Inflammatory macrophage (primary cell): ENCODE results near the gene PRSS50.
"Not testable (repeated sequence)": the region's sequence is repeated elsewhere in the genome, so short reads cannot be mapped to it uniquely, and the experiment has no call there.

Experiments used
- DNase-seq, 2 donors: peaks; one replicate each; pipeline ENCODE4 v3.0.0-alpha.2; 2020 to 2022
- total RNA-seq, 18 experiments: gene quantifications; one replicate each; lab custom pipeline; 2026; ENCODE audit warnings: mixed read lengths in 6 of 18, inconsistent platforms in 2 of 18; lab: John Stamatoyannopoulos, UW

The PRSS50 gene, protein sequence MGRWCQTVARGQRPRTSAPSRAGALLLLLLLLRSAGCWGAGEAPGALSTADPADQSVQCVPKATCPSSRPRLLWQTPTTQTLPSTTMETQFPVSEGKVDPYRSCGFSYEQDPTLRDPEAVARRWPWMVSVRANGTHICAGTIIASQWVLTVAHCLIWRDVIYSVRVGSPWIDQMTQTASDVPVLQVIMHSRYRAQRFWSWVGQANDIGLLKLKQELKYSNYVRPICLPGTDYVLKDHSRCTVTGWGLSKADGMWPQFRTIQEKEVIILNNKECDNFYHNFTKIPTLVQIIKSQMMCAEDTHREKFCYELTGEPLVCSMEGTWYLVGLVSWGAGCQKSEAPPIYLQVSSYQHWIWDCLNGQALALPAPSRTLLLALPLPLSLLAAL
- 0 to 0.05 (median 0) reads per million in 18 experiments for total RNA-seq

DNA sequence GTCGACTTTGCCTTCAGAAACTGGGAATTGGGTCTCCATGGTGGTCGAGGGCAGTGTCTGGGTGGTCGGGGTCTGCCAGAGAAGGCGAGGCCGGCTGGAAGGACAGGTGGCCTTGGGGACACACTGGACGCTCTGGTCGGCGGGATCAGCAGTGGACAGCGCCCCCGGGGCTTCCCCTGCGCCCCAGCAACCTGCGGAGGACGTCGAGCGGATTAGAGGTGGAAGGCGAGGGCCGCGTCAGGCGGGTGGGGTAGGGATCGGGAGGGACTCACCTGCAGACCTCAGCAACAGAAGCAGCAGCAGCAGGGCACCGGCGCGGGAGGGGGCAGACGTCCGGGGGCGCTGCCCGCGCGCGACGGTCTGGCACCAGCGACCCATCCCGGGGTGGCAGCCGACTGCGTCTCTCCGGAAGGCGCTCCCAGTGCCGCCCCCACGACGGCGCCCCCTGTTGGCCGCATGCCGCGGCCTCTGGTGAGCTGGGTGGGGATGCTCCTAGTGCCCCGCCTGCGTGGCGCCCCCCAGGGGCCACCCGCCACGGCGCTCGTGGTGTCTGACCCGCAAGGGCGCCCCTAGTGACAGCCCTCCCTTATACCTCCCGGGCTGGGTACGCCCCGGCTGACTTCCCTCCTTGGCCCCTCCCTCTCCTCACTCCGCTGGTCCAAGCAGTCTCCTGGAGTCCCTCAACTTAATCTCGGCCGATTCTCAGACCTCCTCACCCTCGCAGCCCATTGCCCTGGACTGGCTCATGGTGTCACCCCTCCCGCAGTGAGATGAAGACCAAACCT, at the start of gene PRSS50:
PRSS50 (minus strand) TSS at position 423 of the 785 bp plus-strand sequence; CDS start at position 378, 45 bp downstream.
- no peak for DNase-seq

GRCh38 chr3:46764206-46764605, 46.5 kb upstream of the PRSS50 start:
- DNase-seq, result no peak

- DNase-seq, result no peak
Observed at GRCh38 chr3:46763178-46763577, 45.5 kb upstream of the PRSS50 start.

- no peak for DNase-seq
Observed at GRCh38 chr3:46759239-46760167, 41.8 kb upstream of the PRSS50 start.

DNA sequence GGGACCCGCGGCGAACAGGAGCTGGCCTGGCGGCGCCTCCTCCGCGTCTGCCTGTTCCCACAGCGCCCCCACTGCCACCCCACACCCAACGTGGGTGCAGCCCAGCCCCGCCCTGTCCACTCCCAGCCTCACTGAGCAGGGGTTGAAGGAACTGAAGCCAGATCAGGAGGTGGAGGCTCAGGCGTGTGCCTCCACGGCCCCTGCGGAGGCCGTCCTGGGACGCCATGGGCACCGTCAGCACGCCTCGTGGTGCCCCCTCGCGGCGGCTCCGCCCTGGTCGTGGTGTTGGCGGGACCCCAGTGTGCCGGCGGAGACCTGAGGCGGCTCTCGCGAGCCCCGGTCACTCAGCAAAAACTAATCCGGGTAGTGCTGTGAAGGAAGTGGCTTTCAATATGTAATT, 39.0 kb upstream of the PRSS50 start:
- no peak for DNase-seq

- no peak for DNase-seq
Observed at GRCh38 chr3:46755646-46756045, 38.0 kb upstream of the PRSS50 start.

- DNase-seq, result not testable (repeated sequence)
Observed at GRCh38 chr3:46753127-46753526, 35.5 kb upstream of the PRSS50 start.

- no peak for DNase-seq
Observed at GRCh38 chr3:46750555-46751038, 32.9 kb upstream of the PRSS50 start.

- DNase-seq, result no peak
Observed at GRCh38 chr3:46749129-46749528, 31.5 kb upstream of the PRSS50 start.

GRCh38 chr3:46748170-46748569, 30.5 kb upstream of the PRSS50 start:
- DNase-seq, result no peak

DNA sequence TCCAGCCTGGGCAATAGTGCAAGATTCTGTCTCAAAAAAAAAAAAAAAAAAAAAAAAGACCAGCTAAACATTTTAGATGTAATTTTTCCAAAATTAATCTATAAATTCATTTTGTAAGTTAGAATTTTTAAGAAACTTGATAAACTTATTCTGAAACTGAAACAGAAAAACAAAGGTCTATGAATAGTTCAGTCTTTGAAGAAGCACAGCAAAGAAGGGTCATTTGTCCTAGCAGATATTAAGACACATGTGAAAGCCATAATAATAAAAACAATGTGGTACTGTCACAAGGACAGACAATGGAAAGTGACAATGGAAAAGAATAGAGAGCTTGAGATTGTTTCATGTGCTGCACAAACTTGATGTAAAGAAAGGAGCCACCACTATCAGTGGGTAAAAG, 29.0 kb upstream of the PRSS50 start:
- DNase-seq, result no peak

GRCh38 chr3:46742992-46743585, 25.4 kb upstream of the PRSS50 start:
- DNase-seq, result no peak

DNA sequence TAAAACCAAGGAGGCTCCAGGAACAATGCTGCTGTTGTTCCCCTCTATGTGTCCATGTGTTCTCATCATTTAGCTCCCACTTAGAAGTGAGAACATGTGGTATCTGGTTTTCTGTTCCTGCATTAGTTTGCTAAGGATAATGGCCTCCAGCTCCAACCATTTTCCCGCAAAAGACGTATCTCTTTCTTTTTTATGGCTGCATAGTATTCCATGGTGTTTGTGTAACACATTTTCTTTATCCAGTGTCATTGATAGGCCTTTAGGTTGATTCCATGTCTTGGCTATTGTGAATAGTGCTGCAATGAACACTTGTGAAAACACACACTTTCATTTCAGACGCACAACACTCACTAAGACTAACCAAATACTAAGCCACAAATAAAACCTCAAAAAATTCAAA, 21.9 kb upstream of the PRSS50 start:
- not testable (repeated sequence) for DNase-seq

- no peak for DNase-seq
Observed at GRCh38 chr3:46737329-46737731, 19.7 kb upstream of the PRSS50 start.

GRCh38 chr3:46736006-46736872, 18.6 kb upstream of the PRSS50 start:
- no peak for DNase-seq

- DNase-seq, result no peak
Observed at GRCh38 chr3:46734773-46735172, 17.1 kb upstream of the PRSS50 start.

DNA sequence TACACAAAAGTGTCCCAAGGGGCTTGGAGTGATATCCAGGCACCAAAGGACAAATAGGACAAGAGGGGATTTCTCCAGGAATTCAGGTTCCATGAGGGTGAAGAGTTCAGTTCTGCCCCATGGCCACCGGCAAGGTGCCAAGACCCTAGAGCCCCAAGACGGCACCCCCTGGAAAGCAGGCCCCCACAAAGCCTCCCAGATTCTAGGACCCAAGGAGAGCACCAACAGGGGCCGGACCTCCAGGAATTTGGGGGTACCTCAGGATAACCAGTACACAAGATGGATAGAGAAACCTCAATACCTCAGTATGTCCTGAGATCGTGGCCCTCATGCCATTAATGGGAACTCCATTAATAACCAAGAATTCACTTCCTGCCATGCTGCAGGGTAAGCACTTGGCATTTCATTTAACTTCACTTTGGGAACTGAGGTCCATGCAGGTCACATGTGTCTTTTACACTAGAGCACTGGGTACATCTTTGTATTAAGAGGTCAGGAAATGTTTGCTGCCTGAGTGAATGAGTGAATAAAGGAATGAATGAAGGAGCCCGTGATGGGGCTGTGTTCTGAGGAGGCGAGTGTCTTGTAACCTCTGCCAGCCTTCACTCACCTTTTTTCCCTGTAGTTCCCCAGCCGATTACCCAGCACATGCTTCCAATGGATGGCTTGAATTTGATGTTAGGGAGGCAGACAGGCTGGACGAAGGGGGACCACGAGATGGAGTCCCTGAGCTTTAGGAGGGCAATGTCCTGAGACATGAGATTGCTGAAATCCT, 15.5 kb upstream of the PRSS50 start:
- DNase-seq, result no peak

DNA sequence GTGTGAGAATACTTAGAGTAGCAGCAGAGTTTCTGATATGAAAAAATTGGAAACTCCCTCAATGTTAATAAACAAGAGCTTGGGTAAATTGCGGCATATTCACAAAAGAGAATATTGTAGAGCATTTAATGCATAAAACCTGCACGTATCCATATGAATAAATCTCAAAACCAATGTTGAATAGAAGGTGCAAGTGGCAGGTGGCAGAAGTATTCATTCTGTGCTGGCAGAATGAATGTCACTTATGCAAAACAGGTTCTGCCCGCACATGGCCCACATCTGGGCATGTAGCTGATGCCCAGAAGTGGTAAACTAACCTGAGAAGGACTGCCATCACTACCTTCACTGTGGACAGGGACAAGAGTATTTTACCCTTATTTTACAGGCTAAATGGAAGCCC, 14.1 kb upstream of the PRSS50 start:
- DNase-seq, result no peak

GRCh38 chr3:46730819-46731218, 13.2 kb upstream of the PRSS50 start:
- DNase-seq, result no peak

GRCh38 chr3:46729038-46729437, 11.4 kb upstream of the PRSS50 start:
- DNase-seq, result no peak
